H1 (cell line): Measurements from ENCODE around the gene HMGB4. TPM values are rescaled to one million over a fixed set of nuclear protein-coding genes. Genes with fewer than 3 reads are reported as not detected.

Experiments
- CTCF ChIA-PET: fragments of 300-600 bp; sonication (Branson Sonifier 250); formaldehyde crosslinking; loops from one replicate; lab custom pipeline; 2021; ENCODE audit not compliant: partially characterized antibody; lab: Charles Lee
- POLR2A ChIA-PET: fragments of 300-600 bp; sonication (Branson Sonifier 250); formaldehyde crosslinking; loops from one replicate; lab custom pipeline; 2021; ENCODE audit warnings: inconsistent platforms; ENCODE audit not compliant: partially characterized antibody; lab: Charles Lee
- DNase-seq, 2 experiments: peaks; one replicate each; pipeline versions ENCODE4 v3.0.0 to v3.0.0-alpha.2; 2010 to 2022; ENCODE audit warnings: low spot score in 2 of 2, low read depth in 1 of 2, mixed read lengths in 1 of 2
- FAIRE-seq: peaks from 2 replicates; lab custom pipeline; 2011; peaks lifted over from hg19 to GRCh38; lab: Jason Lieb, UNC
- H2AFZ ChIP-seq: 2 replicates; pipeline ENCODE4 v1.8.1; 2012; ENCODE audit warnings: low read length, inconsistent platforms
- H2AK5ac ChIP-seq: 2 replicates; pipeline ENCODE4 v1.6.1; 2013; ENCODE audit warnings: low read depth, low read length
- H2BK120ac ChIP-seq: replicated peaks from 2 replicates; pipeline ENCODE3; 2013; ENCODE audit warnings: low read depth, low read length, inconsistent platforms
- H2BK12ac ChIP-seq: 2 replicates; pipeline ENCODE4 v1.6.1; 2013; ENCODE audit warnings: low read depth, low read length
- H2BK15ac ChIP-seq: 2 replicates; pipeline ENCODE4 v1.6.1; 2013; ENCODE audit warnings: low read length
- H2BK20ac ChIP-seq: 2 replicates; pipeline ENCODE4 v1.6.1; 2013; ENCODE audit warnings: low read length
- H2BK5ac ChIP-seq: 2 replicates; pipeline ENCODE4 v1.6.1; 2013; ENCODE audit warnings: low read depth, low read length
- H3K14ac ChIP-seq: 2 replicates; pipeline ENCODE4 v1.6.1; 2013; ENCODE audit warnings: inconsistent platforms; ENCODE audit not compliant: insufficient read length
- H3K18ac ChIP-seq: 2 replicates; pipeline ENCODE4 v1.6.1; 2013; ENCODE audit warnings: low read length; ENCODE audit errors: extremely low read depth
- H3K23ac ChIP-seq: 2 replicates; pipeline ENCODE4 v1.6.1; 2013; ENCODE audit warnings: inconsistent platforms; ENCODE audit not compliant: insufficient read length
- H3K23me2 ChIP-seq: 2 replicates; pipeline ENCODE4 v1.6.1; 2013; ENCODE audit warnings: low read depth, low read length
- H3K27ac ChIP-seq: 2 replicates; pipeline ENCODE4 v1.6.1; 2011; ENCODE audit warnings: low read depth, low read length, inconsistent platforms
- H3K27me3 ChIP-seq, 4 experiments: replicated peaks in 1 of 4; 1 replicate in 1 of 4; 2 replicates in 3 of 4; pipeline versions ENCODE4 v1.6.1 to v1.8.1; 2011 to 2013; ENCODE audit warnings: low read length in 3 of 4, mild to moderate bottlenecking in 3 of 4, inconsistent platforms in 2 of 4, mixed read lengths in 2 of 4, moderate library complexity in 1 of 4; ENCODE audit not compliant: control insufficient read depth in 3 of 4, insufficient read depth in 3 of 4; ENCODE audit errors: extremely low read depth in 1 of 4
- H3K36me3 ChIP-seq, 4 experiments: 2 replicates each; pipeline versions ENCODE4 v1.6.1 to v1.8.1; 2011 to 2013; ENCODE audit warnings: mild to moderate bottlenecking in 4 of 4, low read length in 3 of 4, moderate library complexity in 2 of 4, control low read depth in 1 of 4, inconsistent platforms in 1 of 4; ENCODE audit not compliant: insufficient read depth in 4 of 4, control insufficient read depth in 2 of 4
- H3K4ac ChIP-seq: replicated peaks from 2 replicates; pipeline ENCODE3; 2013; ENCODE audit warnings: low read length, low read depth, mixed read lengths, inconsistent platforms; ENCODE audit not compliant: insufficient read length
- H3K4me1 ChIP-seq, 4 experiments: replicated peaks in 1 of 4; 1 replicate in 1 of 4; 2 replicates in 3 of 4; pipeline versions ENCODE4 v1.6.1 to v1.8.1; 2011 to 2013; ENCODE audit warnings: low read length in 3 of 4, inconsistent platforms in 2 of 4, mixed read lengths in 1 of 4; ENCODE audit not compliant: insufficient read depth in 4 of 4, control insufficient read depth in 3 of 4
- H3K4me2 ChIP-seq, 2 experiments: 2 replicates each; pipeline versions ENCODE4 v1.6.1 to v1.8.1; 2011 to 2013; ENCODE audit warnings: low read depth in 2 of 2, low read length in 2 of 2, control low read depth in 1 of 2, inconsistent platforms in 1 of 2, mild to moderate bottlenecking in 1 of 2; ENCODE audit not compliant: insufficient read depth in 1 of 2
- H3K4me3 ChIP-seq, 4 experiments: fragments of 200-600, 300-600 bp in 1 of 4; sonication (generic), shearing (Covaris generic), sonication (Bioruptor Twin) in 1 of 4; 2 replicates each; pipeline versions ENCODE4 v1.5.1 to v1.8.1; 2011 to 2016; ENCODE audit warnings: low read length in 4 of 4, low read depth in 3 of 4, control low read depth in 2 of 4, inconsistent platforms in 2 of 4, mild to moderate bottlenecking in 2 of 4, mixed read lengths in 1 of 4, moderate library complexity in 1 of 4; ENCODE audit not compliant: insufficient read depth in 2 of 4; ENCODE audit errors: extremely low read depth in 1 of 4
- H3K56ac ChIP-seq: replicated peaks from 2 replicates; pipeline ENCODE3; 2013; ENCODE audit warnings: low read depth, mild to moderate bottlenecking, mixed read lengths, low read length, inconsistent platforms; ENCODE audit not compliant: insufficient read length
- H3K79me1 ChIP-seq: 2 replicates; pipeline ENCODE4 v1.6.1; 2013; ENCODE audit warnings: low read depth, low read length, control low read depth
- H3K79me2 ChIP-seq, 2 experiments: 2 replicates each; pipeline versions ENCODE4 v1.6.1 to v1.8.1; 2012 to 2013; ENCODE audit warnings: low read length in 2 of 2, mild to moderate bottlenecking in 2 of 2, inconsistent platforms in 1 of 2; ENCODE audit not compliant: insufficient read depth in 2 of 2, control insufficient read depth in 1 of 2
- H3K9ac ChIP-seq, 4 experiments: replicated peaks in 1 of 4; 1 replicate in 1 of 4; 2 replicates in 3 of 4; pipeline versions ENCODE4 v1.6.1 to v1.8.1; 2011 to 2013; ENCODE audit warnings: low read depth in 3 of 4, low read length in 3 of 4, control low read depth in 2 of 4, mild to moderate bottlenecking in 2 of 4, moderate library complexity in 2 of 4, inconsistent platforms in 1 of 4; ENCODE audit errors: extremely low read depth in 1 of 4
- H3K9me3 ChIP-seq, 2 experiments: 2 replicates each; pipeline versions ENCODE4 v1.6.1 to v1.8.1; 2012 to 2013; ENCODE audit warnings: mild to moderate bottlenecking in 2 of 2, moderate library complexity in 2 of 2, control low read depth in 1 of 2, inconsistent platforms in 1 of 2, low read depth in 1 of 2, low read length in 1 of 2, mixed read lengths in 1 of 2; ENCODE audit not compliant: insufficient read depth in 2 of 2
- H4K20me1 ChIP-seq, 2 experiments: replicated peaks in 1 of 2; 2 replicates each; pipeline versions ENCODE3 to v1.8.1; 2011 to 2013; ENCODE audit warnings: inconsistent platforms in 2 of 2, low read length in 2 of 2, mild to moderate bottlenecking in 1 of 2; ENCODE audit not compliant: insufficient read depth in 2 of 2, control insufficient read depth in 1 of 2
- H4K5ac ChIP-seq: 2 replicates; pipeline ENCODE4 v1.6.1; 2013; ENCODE audit warnings: low read length, low read depth, mixed read lengths, inconsistent platforms; ENCODE audit not compliant: insufficient read length
- H4K8ac ChIP-seq: 2 replicates; pipeline ENCODE4 v1.8.0; 2013; ENCODE audit warnings: mild to moderate bottlenecking, moderate library complexity, low read length, inconsistent platforms; ENCODE audit not compliant: insufficient read depth; ENCODE audit errors: extremely low read depth
- H4K91ac ChIP-seq: replicated peaks from 2 replicates; pipeline ENCODE3; 2013; ENCODE audit warnings: low read length, mixed read lengths, inconsistent platforms; ENCODE audit not compliant: insufficient read length
- GABPA ChIP-seq: IDR thresholded peaks from 2 replicates; pipeline ENCODE4 v1.6.1; 2011; ENCODE audit warnings: mild to moderate bottlenecking, low read length, moderate library complexity, borderline replicate concordance; ENCODE audit not compliant: insufficient read depth
- WGBS, 2 experiments: shearing (Covaris generic) in 1 of 2; methylation state at CpG; one replicate each; pipeline versions ENCODE4 v1.1.6 to v1.1.7; 2013 to 2015; ENCODE audit warnings: low lambda C conversion rate in 2 of 2, mixed read lengths in 2 of 2, inconsistent platforms in 1 of 2, low coverage in 1 of 2, missing lambda C conversion rate in 1 of 2; ENCODE audit not compliant: insufficient replicate concordance in 2 of 2, insufficient coverage in 1 of 2, insufficient read length in 1 of 2; ENCODE audit errors: extremely low coverage in 1 of 2, missing lambda C conversion rate in 1 of 2; 5-methylcytosine and 5-hydroxymethylcytosine counted together
- polyA plus RNA-seq, 7 experiments: library from polyadenylated mRNA; depleted of rRNA in 3 of 7; stranded (reverse) in 5 of 7; unstranded in 2 of 7; fragments of >200 nt in 5 of 7; fragments of 200-250 nt in 2 of 7; gene quantifications; 1 replicate in 5 of 7; 2 replicates in 1 of 7; 4 replicates in 1 of 7; pipeline versions ENCODE4 v1.2.1 to v1.2.3, GENCODE V29; 2011 to 2013; ENCODE audit warnings: missing spikeins in 2 of 7, mixed read lengths in 2 of 7
- total RNA-seq: library from RNA; stranded (reverse); fragmentation: NEBNext Ultra II Directional; extraction: Animal tissue kit (Norgen Biotek cat#: 25700); gene quantifications from 2 replicates; pipeline ENCODE4 v1.2.1, GENCODE V29; 2021

The HMGB4 gene
- total and polyA plus RNA-seq, 2 of the 8 experiments (the other 6 are each of a cell fraction or from before 2014, with no cell fraction given) = not detected

GRCh38 chr1:33872683-33873082 lies 8.8 kb downstream of the HMGB4 start:
- Histone ChIP-seq H2AFZ (no peak overlapping the region), H2BK15ac (no peak overlapping the region), H3K56ac (no peak overlapping the region), H3K9me3 (no peaks in the 10 kb centered on the region), H3K14ac (no peak overlapping the region), H4K8ac (no peak overlapping the region), H2AK5ac (no peak overlapping the region), H4K5ac (no peak overlapping the region), H3K4me2 (no peak overlapping the region), H3K4me1 (peaks cover 0 to 3% (median under 1%) of the 10 kb centered on the region in 4 experiments; a peak in 4 of 7 replicates), H3K23me2 (no peaks in the 10 kb centered on the region), H4K20me1 (no peaks in the 10 kb centered on the region), H2BK12ac (no peak overlapping the region), H3K9ac (no peak overlapping the region), H3K4ac (no peak overlapping the region), H3K79me1 (no peaks in the 10 kb centered on the region; the same call in 1 of the 2 replicates), H4K91ac (no peak overlapping the region), H2BK20ac (no peak overlapping the region), H3K18ac (no peak overlapping the region), H3K23ac (no peak overlapping the region), H3K27ac (no peak overlapping the region), H2BK120ac (no peak overlapping the region), H3K79me2 (no peaks in the 10 kb centered on the region), H3K27me3 (no peaks in the 10 kb centered on the region), H2BK5ac (no peak overlapping the region), H3K4me3 (no peak overlapping the region), H3K36me3 (no peaks in the 10 kb centered on the region; a peak in 1 of 8 replicates)
- CTCF ChIA-PET = interaction anchor here (0.8 to 1.7 kb wide), 5 partner anchors 11 to 233 kb away, joined by 3 to 9 read pairs (median 6); no protein-coding TSS in a partner anchor
- POLR2A ChIA-PET = interaction anchor here (0.9 to 1.5 kb wide), 2 partner anchors 10 to 21 kb away, joined by 3 to 5 read pairs; no protein-coding TSS in a partner anchor
- 87% methylated on average over 2 of the region's 2 CpGs; no CpG with 5 or more reads in 1 of the 2 experiments for WGBS, 2 experiments
- FAIRE-seq (no peak), DNase-seq (no peak)
- no peak for TF ChIP-seq GABPA
